Islet precursor cell (in vitro differentiated cells): ENCODE data around the gene DIS3L2.

ENCODE experiments used
- DNase-seq: peaks from one replicate; pipeline ENCODE4 v3.0.0-alpha.2; 2018

Gene DIS3L2

DNA sequence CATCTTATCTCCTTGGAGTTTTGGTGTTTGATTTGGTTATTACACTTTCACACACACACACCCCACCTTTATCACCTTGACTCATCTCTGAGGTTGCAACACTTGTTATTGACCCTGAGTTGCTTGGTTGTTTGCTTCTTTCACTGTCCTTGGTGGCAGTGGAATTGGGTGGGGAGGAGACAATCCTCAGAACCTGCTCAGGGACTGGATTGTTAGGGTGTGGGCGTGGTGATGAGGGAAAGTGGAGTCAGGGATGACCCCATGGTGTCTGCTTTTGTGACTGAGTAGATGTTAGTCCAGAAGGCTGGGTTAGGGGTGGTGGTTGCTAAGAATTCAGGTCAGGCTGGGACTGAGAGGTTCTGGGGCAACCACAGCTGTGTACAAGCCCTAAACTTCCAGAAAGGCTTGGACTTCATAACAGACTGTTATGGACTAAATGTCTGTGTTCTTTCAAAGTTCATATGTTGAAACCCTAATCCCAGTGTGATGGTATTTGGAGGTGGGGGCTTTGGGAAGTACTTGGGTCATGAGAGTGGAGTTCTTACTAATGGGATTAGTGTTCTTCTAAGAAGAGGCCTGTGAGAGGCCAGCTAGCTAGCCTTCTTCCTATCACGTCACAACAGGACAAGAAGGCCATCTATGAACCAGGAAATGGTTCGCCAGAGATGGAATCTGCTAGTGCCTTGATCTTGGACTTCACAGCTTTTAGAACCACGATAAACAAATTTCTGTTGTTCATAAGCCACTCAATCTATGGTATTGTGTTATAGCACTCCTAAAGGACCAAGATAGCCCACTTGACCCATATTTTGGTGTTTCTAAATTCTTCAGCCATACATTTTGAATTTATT lies 3.4 kb upstream of the DIS3L2 start:
- DNase-seq, result no peak

DNA sequence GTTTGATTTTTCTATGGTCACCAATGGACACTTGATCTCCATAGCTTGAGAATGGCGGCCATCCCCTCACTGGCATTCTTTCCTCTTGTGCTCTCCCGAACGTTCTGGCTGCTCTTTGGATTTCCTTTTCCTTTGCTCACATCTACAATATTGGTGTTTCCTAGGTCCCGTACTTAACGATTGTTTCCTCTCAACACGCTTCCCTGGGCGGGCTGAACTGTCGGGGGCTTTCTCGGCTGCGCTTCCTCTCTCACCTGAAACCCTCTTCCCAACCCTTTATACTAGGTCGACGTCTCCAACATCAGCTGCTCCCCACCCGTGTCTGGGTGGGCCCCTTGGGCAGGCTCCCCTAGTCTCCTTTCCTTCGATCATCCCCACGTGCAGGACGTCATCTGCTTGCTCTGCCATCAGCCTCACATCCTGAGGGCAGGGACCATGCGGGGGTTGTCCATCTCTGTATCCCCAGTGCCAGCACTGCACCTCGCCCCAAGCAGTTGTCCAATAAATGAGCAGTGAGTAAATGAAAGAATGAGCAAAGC lies 634 bp upstream of the DIS3L2 start:
- no peak for DNase-seq

DNA sequence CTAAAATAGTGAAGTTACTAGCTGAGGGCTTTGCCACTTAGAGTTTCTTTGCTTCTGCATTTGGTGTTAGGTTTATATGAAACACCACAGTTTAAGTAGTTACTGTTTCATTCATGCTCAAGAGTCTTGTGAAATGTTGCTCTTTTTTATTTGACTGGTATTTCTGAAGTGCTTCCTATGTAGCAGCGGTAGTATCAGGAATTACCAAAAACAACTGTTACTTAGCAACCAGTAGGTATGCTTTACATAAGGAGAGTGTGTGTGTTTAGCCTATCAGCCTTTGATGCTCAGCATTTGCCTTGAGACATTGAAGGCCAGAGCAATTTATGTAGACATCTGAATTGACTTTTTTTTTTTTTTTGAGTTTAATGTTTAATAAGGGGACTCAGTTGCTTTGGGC lies 3.6 kb downstream of the DIS3L2 start:
- DNase-seq, result no peak

DNA sequence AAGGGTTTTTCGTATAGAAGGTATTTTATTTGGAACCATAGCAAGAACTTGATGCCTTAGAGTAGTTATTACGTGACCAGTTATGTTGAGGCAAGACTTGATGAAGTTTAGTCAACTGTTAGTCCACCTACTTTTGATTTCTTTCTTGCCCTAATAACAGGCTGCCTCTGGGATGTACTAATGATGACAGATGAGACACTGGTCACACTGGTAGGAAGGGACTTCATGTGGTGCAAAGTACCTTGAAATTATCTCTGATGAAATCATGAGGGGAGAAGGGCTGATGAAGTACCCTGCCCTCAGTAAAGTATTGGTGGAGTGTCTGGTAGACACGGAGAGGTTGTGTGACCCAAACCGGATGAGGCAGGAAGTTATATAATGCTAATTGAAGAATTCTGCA lies 5.4 kb downstream of the DIS3L2 start:
- no peak for DNase-seq

DNA sequence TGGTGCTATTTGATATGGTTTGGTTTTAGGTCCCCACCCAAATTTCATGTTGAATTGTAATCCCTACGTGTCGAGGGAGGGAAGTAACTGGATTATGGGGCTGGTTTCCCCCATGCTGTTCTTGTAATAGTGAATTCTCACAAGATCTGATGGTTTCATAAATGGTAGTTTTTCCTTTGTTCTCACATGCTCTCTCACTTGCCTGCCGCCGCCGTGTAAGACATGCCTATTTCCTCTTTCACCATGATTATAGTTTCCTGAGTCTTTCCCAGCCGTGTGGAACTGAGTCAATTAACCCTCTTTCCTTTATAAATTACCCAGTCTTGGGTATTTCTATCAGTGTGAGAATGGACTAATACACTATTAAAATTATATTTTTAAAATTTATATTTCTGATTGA lies 7.3 kb downstream of the DIS3L2 start:
- DNase-seq, result no peak

DNA sequence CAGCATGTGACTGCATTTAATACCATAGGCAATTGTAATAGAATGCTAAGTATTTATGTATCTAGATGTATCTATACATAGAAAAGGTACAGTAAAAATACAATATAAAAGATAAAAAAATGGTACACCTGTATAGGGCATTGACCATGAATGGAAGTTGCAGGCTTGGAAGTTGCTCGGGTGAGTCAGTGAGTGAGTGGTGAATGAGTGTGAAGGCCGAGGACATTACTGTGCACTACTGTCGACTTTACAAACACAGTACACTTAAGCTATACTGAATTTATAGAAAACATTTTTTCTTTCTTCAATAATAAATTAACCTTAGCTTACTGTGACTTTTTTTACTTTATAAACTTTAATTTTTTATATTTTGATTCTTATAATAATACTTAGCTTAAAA lies 8.9 kb downstream of the DIS3L2 start:
- DNase-seq, result no peak

DNA sequence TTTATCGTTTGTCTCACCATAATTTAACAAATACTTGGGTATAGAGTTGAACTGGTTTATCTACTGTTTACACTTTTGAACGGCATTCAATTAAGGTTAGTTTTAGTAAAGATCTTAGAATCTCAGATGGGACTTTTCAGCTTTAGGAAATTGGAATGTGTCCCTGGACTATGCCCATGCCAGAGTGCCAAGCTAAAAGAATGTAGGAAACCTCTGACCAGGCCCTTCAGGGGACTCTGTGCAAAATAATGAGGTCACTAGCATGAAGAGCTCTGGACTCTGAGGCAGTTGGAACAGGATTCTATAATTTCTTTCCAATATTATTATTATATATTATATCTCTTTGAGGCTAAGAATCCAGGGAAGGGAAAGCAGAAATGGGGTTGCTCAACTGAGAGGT lies 13.5 kb downstream of the DIS3L2 start:
- DNase-seq, result no peak

DNA sequence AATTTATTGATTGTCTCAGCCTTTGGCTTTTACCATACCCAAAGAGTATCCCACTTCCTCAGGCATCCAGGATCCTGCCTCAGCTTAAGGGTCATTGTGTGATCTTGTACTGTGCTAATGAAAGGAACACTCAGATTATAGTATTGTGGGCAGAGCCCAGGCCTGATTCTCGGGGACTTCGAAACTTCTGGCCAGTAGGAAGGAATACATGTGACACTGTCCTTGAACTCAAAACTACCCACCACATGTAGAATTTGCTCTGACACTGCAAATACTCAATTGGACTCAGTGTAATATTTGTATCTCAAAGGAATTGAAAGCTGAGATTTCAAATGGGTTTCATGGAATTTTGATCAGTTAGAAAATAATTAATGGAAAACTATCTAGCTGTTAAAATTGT lies 15.9 kb downstream of the DIS3L2 start:
- no peak for DNase-seq

DNA sequence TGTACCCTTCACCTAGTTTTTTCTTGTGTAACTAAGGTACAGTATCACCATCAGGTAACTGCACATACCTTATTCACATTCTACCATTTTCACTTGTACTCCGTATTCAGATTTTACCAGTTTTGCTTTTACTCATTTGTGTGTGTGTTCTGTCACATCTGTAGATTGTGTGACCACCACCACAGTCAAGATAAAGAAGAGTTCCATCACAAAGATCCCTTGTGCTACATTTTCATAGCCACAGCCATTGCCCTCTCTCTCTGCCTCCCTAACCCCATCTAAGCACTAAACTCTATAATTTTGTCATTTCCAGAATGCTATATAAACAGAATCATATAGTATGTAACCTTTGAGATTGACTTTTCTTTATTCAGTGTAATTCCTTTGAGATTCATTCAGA lies 23.5 kb downstream of the DIS3L2 start:
- no peak for DNase-seq

DNA sequence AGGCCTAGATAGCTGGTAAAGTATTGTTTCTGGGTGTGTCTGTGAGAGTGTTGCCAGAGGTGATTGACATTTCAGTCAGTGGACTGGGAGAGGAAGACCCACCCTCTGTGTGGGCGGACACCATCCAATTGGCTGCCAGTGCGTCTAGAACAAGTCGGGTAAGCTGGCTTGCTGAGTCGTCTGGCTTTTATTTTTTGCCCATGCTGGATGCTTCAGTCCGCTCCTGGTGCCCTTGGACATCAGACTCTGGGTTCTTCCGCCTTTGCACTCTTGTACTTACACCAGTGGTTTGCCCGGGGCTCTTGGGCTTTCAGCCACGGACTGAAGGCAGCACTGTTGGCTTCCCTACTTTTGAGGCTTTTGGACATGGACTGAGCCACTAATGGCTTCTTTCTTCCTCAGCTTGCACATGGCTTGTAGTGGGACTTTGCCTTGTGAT lies 24.3 kb downstream of the DIS3L2 start:
- peak; percentile 87 for DNase-seq

DNA sequence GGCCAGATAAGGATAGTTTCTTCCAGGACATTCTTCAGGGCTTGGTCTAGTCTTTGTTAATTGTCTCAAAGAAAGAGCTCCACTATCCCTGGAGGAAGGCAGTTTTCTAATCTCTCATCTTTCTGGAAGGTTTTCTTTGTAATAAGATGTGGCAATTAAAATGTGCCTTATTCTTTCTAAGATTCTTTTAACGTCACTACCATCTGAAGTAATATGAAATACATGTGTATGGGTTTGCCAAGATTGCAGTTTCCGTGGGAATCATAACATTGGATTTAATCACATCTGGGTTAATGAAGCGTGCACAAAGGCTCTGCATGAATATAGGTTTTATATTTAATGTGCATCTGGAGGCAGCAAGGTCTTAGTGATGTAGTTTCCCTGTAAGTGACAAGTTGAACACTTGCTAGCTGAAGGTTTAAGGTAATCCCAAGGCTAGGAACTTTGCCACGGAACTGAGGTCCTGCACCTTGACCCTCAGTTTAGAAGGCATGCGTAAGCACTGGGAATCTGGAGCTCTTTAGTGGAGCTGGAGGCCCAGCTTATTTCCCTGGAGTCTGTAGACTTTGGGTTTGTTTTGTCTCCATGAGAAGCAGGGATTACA lies 25.7 kb downstream of the DIS3L2 start:
- no peak for DNase-seq

DNA sequence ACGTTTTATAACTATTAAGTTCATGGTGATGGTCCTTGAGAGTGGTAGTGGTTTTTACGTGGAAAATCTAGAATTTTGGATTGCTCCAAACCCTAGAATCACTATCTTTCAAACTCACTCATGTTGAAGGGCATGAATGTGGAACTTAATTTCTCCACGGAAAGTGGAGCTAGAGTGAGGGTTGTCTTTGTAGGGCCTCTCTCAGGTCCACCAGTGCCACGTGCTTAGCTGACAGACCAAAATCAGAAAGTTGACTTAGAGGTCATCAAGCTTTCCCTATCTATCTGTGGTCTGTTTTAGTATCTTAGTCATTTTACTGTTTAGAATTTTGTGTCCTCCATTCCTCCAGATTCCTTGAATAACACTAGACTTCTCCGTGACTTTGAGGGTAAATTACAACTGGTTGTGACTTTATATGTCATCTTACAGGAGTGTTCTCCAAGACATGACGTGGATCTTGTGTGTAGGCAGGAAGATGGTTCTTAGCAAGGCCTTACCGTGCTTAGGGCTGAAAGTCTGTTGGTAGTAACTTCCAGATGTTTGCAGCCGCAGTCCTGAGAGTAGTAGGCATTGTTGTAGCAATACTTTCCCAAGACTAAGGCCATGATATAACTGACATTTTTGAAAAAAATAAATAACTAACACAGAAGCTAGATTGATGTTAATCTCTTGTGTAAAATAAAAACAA lies 26.8 kb downstream of the DIS3L2 start:
- DNase-seq, result no peak

DNA sequence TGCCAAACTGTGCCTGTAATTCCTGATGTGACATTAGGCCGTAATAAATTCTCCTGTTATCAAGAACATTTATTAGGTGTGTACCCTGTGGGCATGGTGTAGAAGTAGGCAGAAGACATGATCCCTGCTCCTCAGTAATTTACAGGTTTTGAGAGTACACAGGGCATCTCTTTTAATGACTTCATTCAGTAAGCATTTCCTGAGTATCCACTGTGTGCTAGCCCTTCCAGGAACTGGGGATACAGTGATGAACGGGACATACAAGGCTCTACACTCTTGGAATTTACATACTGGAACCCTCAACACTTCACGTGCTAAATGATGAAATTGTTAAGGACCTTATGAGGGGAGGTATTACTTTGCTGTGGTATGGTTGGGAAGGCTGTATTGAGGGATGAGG lies 30.2 kb downstream of the DIS3L2 start:
- peak; percentile 54 for DNase-seq

DNA sequence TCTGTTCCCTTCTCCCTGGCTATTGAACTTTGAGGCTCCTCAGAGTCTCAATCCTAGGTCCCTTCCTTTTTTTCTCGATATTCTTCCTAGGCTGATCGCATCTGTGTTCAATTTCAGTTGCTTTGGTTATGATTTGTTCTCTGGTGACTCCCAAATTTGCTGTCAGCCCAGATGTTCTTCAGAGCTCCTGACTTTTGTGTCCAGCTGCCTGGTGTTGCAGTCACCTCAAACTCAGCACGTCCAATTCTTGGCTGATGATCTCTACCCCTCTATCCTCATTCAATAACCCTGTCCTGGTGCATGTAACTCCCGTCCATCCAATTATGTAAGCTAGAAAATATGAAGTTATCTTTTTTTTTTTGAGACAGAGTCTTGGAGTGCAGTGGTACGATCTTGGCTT lies 31.4 kb downstream of the DIS3L2 start:
- no peak for DNase-seq

DNA sequence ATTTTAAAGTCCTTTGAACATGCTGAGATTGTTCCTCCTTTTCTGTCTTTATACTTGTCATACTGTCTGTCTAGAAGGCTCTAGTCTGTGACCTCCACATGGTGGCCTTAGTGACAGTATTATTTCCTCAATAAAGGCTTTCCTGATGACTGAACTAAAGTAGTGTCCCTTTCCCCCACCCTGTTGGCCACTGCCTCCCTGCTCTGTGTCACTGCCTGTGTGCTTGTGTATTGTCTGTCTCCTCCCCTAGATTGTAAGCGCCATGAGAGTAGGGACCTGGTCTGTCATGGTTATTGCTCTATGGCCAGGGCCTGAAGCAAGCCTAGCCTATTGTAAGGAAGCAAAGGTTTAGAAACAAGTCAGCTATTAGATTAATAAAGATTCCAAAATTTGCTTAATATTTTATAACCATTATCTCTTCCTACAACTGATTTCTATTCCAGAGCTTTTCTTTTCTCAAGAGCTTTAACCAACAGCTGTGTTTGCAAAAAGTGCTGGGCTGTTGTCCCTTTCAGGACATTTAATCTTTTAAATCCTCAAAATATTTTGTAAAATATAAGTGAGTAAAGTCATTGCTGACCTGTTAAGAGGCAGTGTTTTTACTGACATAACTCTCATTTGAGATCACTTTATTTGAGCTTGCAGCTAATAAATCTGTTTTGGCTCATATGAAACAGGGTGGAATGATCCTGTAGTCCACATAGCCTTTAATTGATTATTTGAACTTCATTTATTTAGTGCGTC lies 35.5 kb downstream of the DIS3L2 start:
- DNase-seq, result no peak

DNA sequence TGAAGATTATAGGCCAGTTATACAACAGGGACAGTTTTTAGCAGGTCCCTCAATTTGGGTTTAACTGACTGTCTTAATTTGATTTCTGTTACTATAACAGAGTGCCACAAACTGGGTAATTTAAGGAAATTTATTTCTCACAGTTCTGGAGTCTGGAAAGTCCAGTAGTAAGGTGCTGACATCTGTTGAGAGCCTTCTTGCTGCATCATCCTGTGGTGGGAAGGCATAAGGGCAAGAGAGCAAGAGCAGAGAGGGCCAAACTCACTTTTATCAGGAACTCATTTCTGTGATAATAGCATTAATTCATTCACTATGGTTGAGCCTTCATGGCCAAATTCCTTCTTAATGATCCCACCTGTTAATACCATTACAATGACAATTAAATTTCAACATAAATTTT lies 36.5 kb downstream of the DIS3L2 start:
- no peak for DNase-seq

DNA sequence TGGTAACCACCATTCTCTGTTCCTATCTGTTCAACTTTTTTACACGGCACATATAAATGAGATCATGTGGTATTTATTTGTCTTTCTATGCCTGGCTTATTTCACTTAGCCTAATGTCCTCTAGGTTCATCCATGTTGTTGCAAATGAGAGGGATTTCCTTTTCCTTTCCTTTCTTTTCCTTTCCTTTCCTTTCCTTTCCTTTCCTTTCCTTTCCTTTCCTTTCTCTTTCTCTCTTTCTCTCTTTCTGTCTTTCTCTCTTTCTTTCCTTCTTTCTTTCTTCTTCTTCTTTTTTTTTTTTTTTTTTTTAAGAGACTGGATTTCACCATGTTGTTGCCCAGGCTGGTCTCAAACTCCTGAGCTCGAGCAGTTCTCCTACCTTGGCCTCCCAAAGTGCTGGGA lies 38.9 kb downstream of the DIS3L2 start:
- no peak for DNase-seq

DNA sequence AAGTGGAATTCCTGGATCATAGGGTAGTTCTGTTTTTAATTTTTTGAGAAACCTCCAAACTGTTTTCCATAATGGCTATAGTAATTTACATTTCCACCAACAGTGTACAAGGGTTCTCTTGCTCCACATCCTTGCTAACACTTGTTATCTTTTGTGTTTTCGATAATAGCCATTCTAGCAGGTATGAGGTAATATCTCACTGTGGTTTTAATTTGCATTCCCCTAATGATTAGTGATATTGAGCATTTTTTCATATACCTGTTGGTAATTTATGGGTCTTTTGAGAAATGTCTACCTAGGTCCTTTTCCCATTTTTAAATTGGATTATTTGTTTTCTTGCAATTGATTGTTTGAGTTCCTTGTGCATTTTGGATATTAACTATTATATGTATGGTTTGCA lies 39.6 kb downstream of the DIS3L2 start:
- no peak for DNase-seq

DNA sequence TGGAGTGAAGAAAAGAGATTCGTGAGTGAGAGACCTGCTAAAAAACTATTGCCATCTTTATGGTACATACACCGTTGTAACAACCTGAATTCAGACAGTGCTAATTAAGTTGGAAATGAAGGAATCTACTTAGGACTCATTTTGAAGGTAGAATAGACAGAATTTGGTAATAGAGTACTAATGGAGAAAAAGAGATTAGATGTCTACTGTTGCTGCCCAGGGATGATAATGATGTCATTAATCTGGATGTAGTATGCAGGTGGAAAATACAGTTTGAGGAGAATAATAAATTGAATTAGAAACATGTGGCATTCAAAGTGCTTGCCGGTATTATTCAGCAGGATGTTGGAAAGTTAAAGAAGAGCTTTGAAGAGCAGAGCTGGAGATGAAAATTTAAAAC lies 44.7 kb downstream of the DIS3L2 start:
- no peak for DNase-seq

DNA sequence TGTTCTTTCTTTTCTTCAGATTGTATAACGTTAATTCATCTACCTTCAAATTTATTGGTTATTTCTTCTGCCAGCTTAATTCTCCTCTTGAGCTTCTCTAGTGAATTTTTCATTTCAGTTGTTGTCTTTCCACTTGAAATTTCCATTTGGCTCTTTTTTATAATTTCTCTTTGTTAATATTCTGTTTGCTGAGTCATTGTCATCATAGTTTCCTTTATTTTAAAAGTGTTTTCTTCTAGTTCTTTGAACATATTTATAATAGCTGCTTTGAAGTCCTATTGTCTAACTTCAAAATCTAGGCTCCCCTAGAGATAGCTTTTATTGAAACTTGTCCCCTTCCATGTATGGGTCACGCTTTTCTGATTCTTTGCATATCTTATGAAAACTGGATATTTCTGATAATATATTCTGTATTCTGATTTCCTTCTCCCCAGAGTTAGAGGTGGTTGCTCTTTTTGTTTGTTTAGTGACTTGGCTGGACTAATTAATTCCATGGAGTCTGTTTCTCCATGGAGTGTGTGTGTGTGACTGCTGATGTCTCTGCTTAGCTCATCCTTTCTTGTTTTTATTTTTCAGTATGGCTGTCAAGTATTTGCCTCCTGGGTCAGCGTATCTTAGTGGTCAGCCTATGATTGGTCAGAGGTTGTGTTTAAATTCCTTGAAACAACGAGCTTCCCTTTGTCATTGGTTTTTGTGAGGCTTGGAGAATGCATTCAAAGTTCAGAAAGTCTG lies 47.6 kb downstream of the DIS3L2 start:
- no peak for DNase-seq

DNA sequence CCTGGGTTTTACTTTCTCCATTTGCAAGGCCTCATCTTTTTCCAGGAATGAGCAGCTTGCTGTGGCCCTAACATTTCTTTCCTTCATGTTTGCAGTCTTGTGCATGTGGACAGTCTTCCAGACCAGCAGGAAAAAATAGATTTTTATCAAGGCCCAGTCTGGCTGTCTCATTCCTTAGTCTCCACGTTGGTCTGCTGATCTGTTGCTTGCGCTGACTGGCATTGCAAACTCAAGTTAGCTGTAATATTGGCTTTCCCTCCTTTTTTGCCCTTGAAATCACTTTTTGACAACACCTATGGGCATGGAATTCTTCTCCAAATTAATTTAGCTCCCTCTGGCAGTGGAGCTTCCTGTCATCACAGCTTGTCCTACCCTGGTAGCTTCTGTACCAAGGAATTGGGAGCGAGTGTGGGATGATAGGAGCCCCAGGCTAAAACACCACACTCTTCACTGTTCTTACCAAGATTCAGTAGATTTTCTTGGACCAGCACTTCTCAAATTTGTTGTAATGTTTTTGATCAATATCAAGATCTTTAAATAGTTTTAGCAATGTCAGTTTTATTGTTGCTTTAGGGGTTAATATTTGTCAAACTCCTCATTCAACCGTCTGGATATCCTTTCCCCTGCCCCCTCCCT lies 48.2 kb downstream of the DIS3L2 start:
- DNase-seq, result no peak
